ENCODE data around the gene ANG.
"Not testable (repeated sequence)": the region's sequence is repeated elsewhere in the genome, so short reads cannot be mapped to it uniquely, and the experiment has no call there.

Gene ANG

GRCh38 chr14:20699931-20700330 lies 11.4 kb downstream of the ANG start:
- DNase-seq: no peak

- DNase-seq: not testable (repeated sequence)
Measured at GRCh38 chr14:20700965-20701364, 12.4 kb downstream of the ANG start.

DNA sequence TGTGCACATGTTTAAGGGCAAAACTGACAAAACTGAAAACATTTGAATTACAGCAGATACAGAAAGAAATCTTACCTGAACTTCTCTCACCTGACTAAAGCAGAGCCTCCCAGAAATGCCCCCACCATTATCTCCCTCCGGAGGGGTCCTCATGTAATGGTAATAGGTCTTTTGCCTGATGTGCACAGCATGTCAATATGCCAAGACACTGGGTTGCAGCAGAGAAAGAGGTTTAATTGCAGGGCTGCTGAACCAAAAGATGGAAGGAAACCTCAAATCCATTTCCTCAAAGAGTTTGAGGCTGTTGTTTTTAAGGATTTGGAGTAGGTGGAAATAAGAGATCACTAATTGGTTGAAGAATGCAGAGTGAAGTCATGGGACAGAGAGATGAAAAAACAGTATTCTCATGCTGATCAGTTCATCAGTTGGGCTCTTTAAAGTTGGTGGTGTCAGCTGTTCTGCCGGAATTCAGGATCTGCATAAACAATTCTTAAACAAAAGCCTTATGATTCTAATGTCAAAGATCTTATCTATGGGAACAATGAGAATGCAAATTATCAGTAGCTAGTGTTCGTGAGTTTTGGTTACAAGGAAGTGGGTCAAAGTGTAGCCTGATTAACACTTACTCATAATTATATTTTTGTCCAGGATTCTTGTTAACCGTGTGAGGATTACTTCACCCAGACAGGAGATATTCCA lies 18.2 kb downstream of the ANG start:
- DNase-seq: no peak

GRCh38 chr14:20707622-20708021 lies 19.1 kb downstream of the ANG start:
- no peak for DNase-seq

DNA sequence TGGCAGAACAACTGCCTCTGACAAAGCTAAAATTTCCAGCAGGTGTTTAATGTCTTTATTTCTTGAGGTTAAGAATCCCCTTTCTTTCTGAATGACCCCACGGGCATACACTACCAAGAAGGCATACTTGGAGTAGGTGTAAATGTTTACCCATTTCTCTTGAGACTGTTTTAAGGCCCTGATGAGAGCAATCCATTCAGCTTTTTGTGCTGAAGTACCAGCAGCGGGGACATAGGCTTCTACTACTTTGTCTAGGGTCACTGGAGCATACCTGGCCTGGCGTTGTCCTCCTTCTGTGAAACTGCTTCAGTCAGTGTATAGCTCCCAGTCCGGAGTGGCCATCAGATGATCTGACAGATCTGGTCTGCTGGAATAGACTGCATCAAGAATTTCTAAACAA lies 22.7 kb downstream of the ANG start:
- no peak for DNase-seq

DNA sequence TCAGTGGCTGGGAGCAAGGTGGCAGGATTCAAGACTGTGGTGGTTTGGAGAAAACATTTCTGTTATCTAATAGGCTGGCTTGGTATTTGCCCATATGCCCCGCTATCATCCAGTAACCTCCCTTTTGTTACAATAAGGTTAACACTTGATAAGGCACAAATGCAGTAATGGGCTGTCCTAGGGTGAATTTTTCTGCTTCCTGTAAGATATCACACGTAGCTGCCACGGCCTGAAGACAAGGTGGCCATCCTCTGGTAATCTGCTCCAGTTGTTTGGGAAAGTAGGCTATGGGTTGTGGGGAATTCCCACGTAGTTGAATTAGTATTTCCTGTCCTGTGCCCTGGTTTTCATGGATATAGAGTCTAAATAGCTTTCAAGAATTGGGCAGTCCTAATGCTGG lies 23.1 kb downstream of the ANG start:
- no peak for DNase-seq

GRCh38 chr14:20712904-20713303 lies 24.3 kb downstream of the ANG start:
- DNase-seq: no peak

DNA sequence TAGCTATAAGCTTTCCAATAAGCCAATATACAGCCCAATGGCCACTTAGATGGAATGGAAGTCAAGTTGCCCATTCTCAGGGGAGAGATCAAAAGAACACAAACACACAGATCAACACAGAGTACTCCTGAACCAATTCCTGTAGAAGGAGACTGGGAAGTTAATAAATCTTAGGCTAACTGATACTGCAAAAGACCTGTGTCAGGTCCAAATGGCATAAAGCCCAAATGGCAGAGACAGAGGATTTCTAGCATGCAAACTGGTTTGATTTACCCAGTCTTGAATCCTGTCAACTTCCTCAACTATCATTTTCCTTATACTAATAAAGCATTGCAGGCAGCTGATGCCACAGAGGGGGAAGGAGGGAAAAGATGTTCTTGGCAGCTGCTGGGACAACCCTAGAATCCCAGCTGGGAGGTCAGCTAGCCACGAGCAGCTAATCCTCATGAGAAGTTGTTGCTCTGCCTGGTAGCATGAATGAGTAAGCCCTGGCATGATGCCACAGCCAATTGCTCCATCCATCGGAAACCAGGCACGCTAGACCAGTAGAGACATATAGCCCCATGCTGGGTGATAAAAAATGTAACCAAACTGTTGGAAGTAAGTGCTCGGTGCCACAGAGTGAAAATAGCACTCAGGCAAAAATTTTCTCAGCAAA lies 26.2 kb downstream of the ANG start:
- DNase-seq: no peak

- DNase-seq: no peak
Measured at GRCh38 chr14:20719777-20720176, 31.2 kb downstream of the ANG start.

DNA sequence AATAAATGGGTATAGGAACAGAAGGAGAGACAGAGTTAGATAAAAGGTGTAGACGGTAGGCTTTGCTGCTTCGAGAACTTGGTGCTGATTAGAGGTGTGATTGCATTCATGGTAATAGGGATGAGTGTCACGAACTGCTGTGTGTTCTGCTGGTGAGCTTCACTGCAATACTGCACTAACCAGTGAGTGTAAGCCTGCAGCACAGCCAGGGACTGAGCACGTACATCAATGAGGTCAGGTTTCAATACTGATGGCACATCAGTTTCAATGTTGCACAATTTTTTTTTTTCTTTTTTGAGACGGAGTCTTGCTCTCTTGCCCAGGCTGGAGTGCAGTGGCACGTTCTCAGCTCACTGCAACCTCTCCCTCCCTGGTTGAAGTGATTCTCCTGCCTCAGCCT lies 32.2 kb downstream of the ANG start:
- DNase-seq: no peak

DNA sequence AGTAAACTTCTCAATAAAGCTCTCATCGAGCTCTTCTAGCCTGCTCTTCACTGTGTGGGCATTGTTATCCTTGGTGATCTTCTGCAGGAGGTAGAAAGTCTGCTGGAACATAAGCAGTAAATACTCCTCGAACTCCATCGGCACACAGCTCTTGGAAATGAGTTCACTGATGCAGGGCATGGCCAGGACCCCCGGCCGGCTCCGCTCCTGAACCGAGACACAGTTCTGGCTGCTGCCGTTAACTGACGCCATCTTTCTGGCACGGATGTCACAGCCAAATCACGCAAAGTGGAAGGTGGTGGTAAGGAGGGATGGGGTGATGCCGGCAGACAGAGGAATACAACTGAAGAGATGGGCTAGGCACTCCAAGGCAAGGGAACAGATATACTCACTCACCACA lies 33.5 kb downstream of the ANG start:
- no peak for DNase-seq

GRCh38 chr14:20723488-20723887 lies 34.9 kb downstream of the ANG start:
- DNase-seq: no peak

DNA sequence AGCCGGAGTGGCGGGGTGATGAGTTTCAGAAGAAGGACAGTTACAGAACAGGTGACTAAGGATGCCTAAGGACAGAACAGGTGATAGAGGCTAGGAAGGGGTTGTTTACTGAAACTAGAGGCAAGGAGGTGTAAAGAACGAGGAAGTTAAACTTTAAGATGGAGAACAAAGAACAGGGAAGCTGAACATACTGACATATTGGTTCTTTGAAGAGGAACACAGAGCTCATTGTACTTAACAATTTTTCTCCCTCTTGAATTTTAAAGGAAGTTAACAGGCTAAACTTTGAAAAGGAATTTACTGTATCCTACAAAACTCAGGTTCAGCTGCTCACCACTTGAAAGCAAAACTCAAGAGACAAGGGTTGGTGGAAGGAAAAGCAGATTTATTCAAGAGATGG lies 37.6 kb downstream of the ANG start:
- not testable (repeated sequence) for DNase-seq

DNA sequence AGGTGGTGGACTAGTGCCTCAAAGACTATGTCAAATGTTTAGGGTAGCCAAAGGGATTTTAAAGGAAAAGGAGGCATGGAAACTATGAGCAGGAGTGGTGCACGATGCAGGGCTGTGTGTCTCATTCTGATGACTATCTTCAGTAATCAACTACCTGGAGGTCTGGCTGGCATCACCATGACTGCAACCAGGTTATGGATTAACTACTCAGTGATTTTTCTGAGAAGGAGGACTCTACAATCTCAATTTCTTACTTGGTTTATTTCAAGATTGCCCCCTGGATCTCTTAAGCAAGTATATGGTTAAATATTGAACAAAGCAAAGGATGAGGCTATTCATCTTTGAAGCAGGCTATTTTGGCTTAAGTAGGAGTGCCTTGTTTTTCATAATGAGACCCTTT lies 38.0 kb downstream of the ANG start:
- DNase-seq: no peak

- no peak for DNase-seq
Measured at GRCh38 chr14:20730891-20731290, 42.3 kb downstream of the ANG start.

- no peak for DNase-seq
Measured at GRCh38 chr14:20732477-20732876, 43.9 kb downstream of the ANG start.

DNA sequence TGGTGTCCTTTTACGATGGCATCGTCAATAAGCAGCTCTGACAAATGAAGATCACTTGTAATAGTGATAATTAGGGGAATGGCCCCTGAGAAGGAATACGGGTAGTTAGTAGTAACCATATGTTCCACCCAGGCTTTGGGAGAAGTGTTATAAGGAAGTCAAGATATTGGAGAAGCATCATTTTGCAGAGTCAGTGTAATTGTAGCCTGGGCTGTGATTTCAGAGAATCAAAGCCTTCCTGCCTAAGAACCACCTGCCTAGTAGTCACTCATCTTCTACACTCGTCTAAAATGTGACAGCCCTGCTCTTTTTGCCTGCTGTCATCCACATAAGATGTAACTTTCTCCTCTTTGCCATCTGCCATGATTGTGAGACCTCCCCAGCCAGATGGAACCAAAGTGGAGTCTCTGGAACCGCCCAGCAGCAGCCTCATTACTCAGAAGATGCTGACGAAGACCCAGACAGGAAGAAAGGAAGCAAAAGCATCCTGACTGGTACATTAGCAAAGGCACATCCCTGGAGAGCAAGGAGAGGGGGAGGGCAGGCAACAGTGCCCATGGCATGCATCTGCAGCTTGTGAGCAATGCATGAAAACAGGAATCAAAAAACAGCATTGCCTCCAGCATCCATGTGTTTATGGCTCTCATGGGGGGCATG lies 44.5 kb downstream of the ANG start:
- no peak for DNase-seq

GRCh38 chr14:20733684-20734429 lies 45.3 kb downstream of the ANG start:
- no peak for DNase-seq

DNA sequence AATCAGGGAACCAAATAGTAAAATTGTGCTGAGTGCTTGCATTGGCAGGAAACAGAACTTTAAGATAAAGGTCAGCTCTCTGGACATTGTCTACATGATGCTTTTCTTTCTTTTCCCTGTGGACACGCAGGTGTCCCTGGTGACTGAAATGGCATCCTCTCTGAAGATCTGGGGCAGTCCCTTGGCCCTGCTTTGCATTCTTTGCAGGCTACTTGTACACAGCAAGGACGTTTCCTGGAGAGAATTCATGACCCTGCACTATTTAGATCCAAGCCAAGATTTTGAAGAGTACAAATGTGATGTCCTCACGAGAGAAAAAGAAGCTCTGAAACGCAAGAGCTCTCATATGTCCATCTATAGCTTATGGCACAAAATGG lies 45.9 kb downstream of the ANG start:
- DNase-seq: no peak

DNA sequence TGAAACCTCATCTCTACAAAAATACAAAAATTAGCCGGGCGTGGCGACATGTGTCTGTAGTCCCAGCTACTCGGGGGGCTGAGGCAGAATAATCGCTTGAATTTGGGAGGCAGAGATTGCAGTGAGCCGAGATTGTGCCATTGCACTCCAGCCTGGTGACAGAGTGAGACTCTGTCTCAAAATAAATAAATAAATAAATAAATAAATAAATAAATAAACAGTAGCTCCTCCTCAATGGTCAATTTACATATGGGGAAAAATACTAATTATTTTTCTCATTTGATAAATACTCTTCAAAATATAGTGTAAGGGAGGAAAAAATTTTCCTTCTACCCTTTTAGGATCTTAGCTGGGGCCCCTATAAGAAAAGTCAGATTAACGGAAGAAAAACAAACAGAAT lies 49.7 kb downstream of the ANG start:
- DNase-seq: not testable (repeated sequence)

DNA sequence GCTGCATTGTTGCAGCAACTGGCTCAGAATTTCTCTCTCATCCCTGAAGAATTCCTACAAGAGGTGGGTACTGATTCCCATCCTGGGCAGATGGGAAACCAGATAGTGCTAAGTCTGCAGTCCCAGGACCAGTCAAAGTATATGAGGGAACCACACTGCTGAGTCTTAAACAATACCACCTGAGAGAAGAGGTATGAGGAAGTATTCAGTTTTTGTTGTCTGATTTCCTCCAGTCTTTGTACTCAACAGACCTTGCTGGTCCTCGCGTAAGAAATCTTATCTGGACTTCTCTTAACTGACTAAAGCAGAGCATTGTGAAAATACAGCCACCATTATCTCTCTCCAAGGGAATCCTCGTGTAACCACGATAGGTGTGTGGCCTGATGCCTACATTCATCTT lies 53.6 kb downstream of the ANG start:
- DNase-seq: no peak

- DNase-seq: no peak
Measured at GRCh38 chr14:20743556-20743955, 55.0 kb downstream of the ANG start.

All from GF-D8 (cell line).